ENCODE data around the gene GSC.

Gene GSC

GRCh38 chr14:94767321-94767878 is 2.5 kb downstream of the GSC start:
- Mint-ChIP-seq H3K4me3 (no peak overlapping the region), H3K27ac (no peak overlapping the region), H3K4me1 (ENCODE audit: low read depth) (peaks cover 24% of the 10 kb centered on the region), H3K36me3 (ENCODE audit: low read depth) (no peaks in the 10 kb centered on the region), H3K27me3 (peaks cover 91% of the 10 kb centered on the region), H3K9me3 (no peaks in the 10 kb centered on the region)
- intact Hi-C loops (cut with micrococcal nuclease), result no loop called here

GRCh38 chr14:94764573-94764972 is 5.3 kb downstream of the GSC start:
- Mint-ChIP-seq H3K36me3 (ENCODE audit: low read depth) (no peaks in the 10 kb centered on the region), H3K4me3 (no peak overlapping the region), H3K27ac (no peak overlapping the region), H3K27me3 (peaks cover 72% of the 10 kb centered on the region), H3K9me3 (no peaks in the 10 kb centered on the region), H3K4me1 (ENCODE audit: low read depth) (peaks cover 14% of the 10 kb centered on the region)
- intact Hi-C loops (cut with micrococcal nuclease), result no loop called here

- Mint-ChIP-seq H3K36me3 (ENCODE audit: low read depth) (no peaks in the 10 kb centered on the region), H3K27me3 (peaks cover 59% of the 10 kb centered on the region), H3K4me1 (ENCODE audit: low read depth) (no peaks in the 10 kb centered on the region), H3K9me3 (no peaks in the 10 kb centered on the region), H3K27ac (no peak overlapping the region), H3K4me3 (no peak overlapping the region)
- intact Hi-C loops (cut with micrococcal nuclease), result no loop called here
Measured at GRCh38 chr14:94762431-94762830, 7.5 kb downstream of the GSC start.

GRCh38 chr14:94761997-94762377 is 7.9 kb downstream of the GSC start:
- Mint-ChIP-seq H3K4me3 (no peak overlapping the region), H3K9me3 (no peaks in the 10 kb centered on the region), H3K27ac (no peak overlapping the region), H3K27me3 (peaks cover 55% of the 10 kb centered on the region), H3K4me1 (ENCODE audit: low read depth) (no peaks in the 10 kb centered on the region), H3K36me3 (ENCODE audit: low read depth) (no peaks in the 10 kb centered on the region)
- intact Hi-C loops (cut with micrococcal nuclease), result no loop called here

- H3K4me1 Mint-ChIP-seq (ENCODE audit: low read depth), result no peaks in the 10 kb centered on the region
- no peaks in the 10 kb centered on the region for H3K36me3 Mint-ChIP-seq (ENCODE audit: low read depth)
- no peak overlapping the region for H3K27ac Mint-ChIP-seq
- H3K9me3 Mint-ChIP-seq, result no peaks in the 10 kb centered on the region
- intact Hi-C loops (cut with micrococcal nuclease), result no loop called here
- peaks cover 50% of the 10 kb centered on the region for H3K27me3 Mint-ChIP-seq
- H3K4me3 Mint-ChIP-seq, result no peak overlapping the region
Measured at GRCh38 chr14:94761348-94761996, 8.4 kb downstream of the GSC start.

GRCh38 chr14:94756310-94756882 is 13.5 kb downstream of the GSC start:
- Mint-ChIP-seq H3K27ac (no peak overlapping the region), H3K4me1 (ENCODE audit: low read depth) (no peaks in the 10 kb centered on the region), H3K4me3 (no peak overlapping the region), H3K36me3 (ENCODE audit: low read depth) (no peaks in the 10 kb centered on the region), H3K27me3 (peaks cover 8% of the 10 kb centered on the region), H3K9me3 (no peaks in the 10 kb centered on the region)
- intact Hi-C loops (cut with micrococcal nuclease), result no loop called here

- intact Hi-C loops (cut with micrococcal nuclease), result no loop called here
- peaks cover 9% of the 10 kb centered on the region for H3K27me3 Mint-ChIP-seq
- H3K9me3 Mint-ChIP-seq, result no peaks in the 10 kb centered on the region
- no peaks in the 10 kb centered on the region for H3K4me1 Mint-ChIP-seq (ENCODE audit: low read depth)
- no peaks in the 10 kb centered on the region for H3K36me3 Mint-ChIP-seq (ENCODE audit: low read depth)
- no peak overlapping the region for H3K4me3 Mint-ChIP-seq
- H3K27ac Mint-ChIP-seq, result no peak overlapping the region
Measured at GRCh38 chr14:94754391-94754942, 15.4 kb downstream of the GSC start.

- H3K27ac Mint-ChIP-seq, result no peak overlapping the region
- H3K9me3 Mint-ChIP-seq, result no peaks in the 10 kb centered on the region
- H3K27me3 Mint-ChIP-seq, result peaks cover 8% of the 10 kb centered on the region
- intact Hi-C loops (cut with micrococcal nuclease), result no loop called here
- H3K4me1 Mint-ChIP-seq (ENCODE audit: low read depth), result no peaks in the 10 kb centered on the region
- no peaks in the 10 kb centered on the region for H3K36me3 Mint-ChIP-seq (ENCODE audit: low read depth)
- no peak overlapping the region for H3K4me3 Mint-ChIP-seq
Measured at GRCh38 chr14:94752591-94753436, 17.1 kb downstream of the GSC start.

GRCh38 chr14:94751956-94752355 is 18.0 kb downstream of the GSC start:
- no peaks in the 10 kb centered on the region for H3K4me1 Mint-ChIP-seq (ENCODE audit: low read depth)
- no peaks in the 10 kb centered on the region for H3K36me3 Mint-ChIP-seq (ENCODE audit: low read depth)
- H3K4me3 Mint-ChIP-seq, result no peak overlapping the region
- intact Hi-C loops (cut with micrococcal nuclease), result no loop called here
- H3K9me3 Mint-ChIP-seq, result no peaks in the 10 kb centered on the region
- H3K27ac Mint-ChIP-seq, result no peak overlapping the region
- peaks cover 8% of the 10 kb centered on the region for H3K27me3 Mint-ChIP-seq

- Mint-ChIP-seq H3K4me3 (no peak overlapping the region), H3K9me3 (no peaks in the 10 kb centered on the region), H3K36me3 (ENCODE audit: low read depth) (no peaks in the 10 kb centered on the region), H3K4me1 (ENCODE audit: low read depth) (no peaks in the 10 kb centered on the region), H3K27me3 (peaks cover 7% of the 10 kb centered on the region), H3K27ac (no peak overlapping the region)
- intact Hi-C loops (cut with micrococcal nuclease), result no loop called here
Measured at GRCh38 chr14:94751321-94751720, 18.6 kb downstream of the GSC start.

GRCh38 chr14:94750371-94750770 is 19.5 kb downstream of the GSC start:
- peaks cover 6% of the 10 kb centered on the region for H3K27me3 Mint-ChIP-seq

GRCh38 chr14:94748667-94749347 is 21.1 kb downstream of the GSC start:
- no peaks in the 10 kb centered on the region for H3K9me3 Mint-ChIP-seq
- no peak overlapping the region for H3K4me3 Mint-ChIP-seq
- H3K27me3 Mint-ChIP-seq, result peaks cover 11% of the 10 kb centered on the region
- H3K36me3 Mint-ChIP-seq (ENCODE audit: low read depth), result no peaks in the 10 kb centered on the region
- H3K4me1 Mint-ChIP-seq (ENCODE audit: low read depth), result no peaks in the 10 kb centered on the region
- H3K27ac Mint-ChIP-seq, result no peak overlapping the region
- intact Hi-C loops (cut with micrococcal nuclease), result no loop called here

More at GRCh38 chr14:94750371-94750770, 19.5 kb downstream of the GSC start:
- Mint-ChIP-seq H3K4me1 (ENCODE audit: low read depth) (no peaks in the 10 kb centered on the region), H3K36me3 (ENCODE audit: low read depth) (no peaks in the 10 kb centered on the region), H3K4me3 (no peak overlapping the region), H3K9me3 (no peaks in the 10 kb centered on the region), H3K27ac (no peak overlapping the region)
- intact Hi-C loops (cut with micrococcal nuclease), result no loop called here

GRCh38 chr14:94747739-94748138 is 22.2 kb downstream of the GSC start:
- no peak overlapping the region for H3K27ac Mint-ChIP-seq
- no peak overlapping the region for H3K4me3 Mint-ChIP-seq
- H3K9me3 Mint-ChIP-seq, result no peaks in the 10 kb centered on the region
- peaks cover 11% of the 10 kb centered on the region for H3K27me3 Mint-ChIP-seq
- intact Hi-C loops (cut with micrococcal nuclease), result no loop called here
- H3K4me1 Mint-ChIP-seq (ENCODE audit: low read depth), result no peaks in the 10 kb centered on the region
- no peaks in the 10 kb centered on the region for H3K36me3 Mint-ChIP-seq (ENCODE audit: low read depth)

All from dendritic cell treated with granulocyte-macrophage colony-stimulating factor and Interleukin-4, amounts not matched to agents 40 ng/mL and 50 ng/mL, for 4 days (primary cell).